A673 (cell line): ENCODE measurements around the gene GALNT18.

Source experiments
- CTCF ChIP-seq: fragments of 300-800, 200-600 bp; sonication (generic); conservative IDR thresholded peaks from 2 replicates; pipeline ENCODE4 v1.5.1; 2017; ENCODE audit warnings: low read depth, mild to moderate bottlenecking, antibody characterized with exemption, low read length, moderate library complexity, mixed read lengths
- EZH2 ChIP-seq: fragments of 200-600 bp; sonication (generic); IDR thresholded peaks from 2 replicates; pipeline ENCODE4 v1.6.1; 2017; ENCODE audit warnings: borderline replicate concordance, low read depth, mild to moderate bottlenecking, mixed read lengths, antibody characterized with exemption, low read length; ENCODE audit not compliant: poor library complexity, severe bottlenecking

GRCh38 chr11:11433960-11434359 lies 187.8 kb downstream of the GALNT18 start:
- TF ChIP-seq CTCF (no peak), EZH2 (no peak)
